GM23248 (cell line): ENCODE data around the gene PPP1CB. TPM values are rescaled to one million over a fixed set of nuclear protein-coding genes. Genes with fewer than 3 reads are reported as not detected.
A peak's percentile ranks its signal among the peaks of the same experiment; 100 is the strongest.

Experiments
- DNase-seq: peaks from one replicate; pipeline ENCODE4 v3.0.0-alpha.2; 2015
- H2AFZ ChIP-seq: fragments of 200-600 bp; sonication (generic); 2 replicates; pipeline ENCODE4 v1.6.1; 2016; ENCODE audit warnings: antibody characterized with exemption
- H3F3A ChIP-seq: fragments of 200-600 bp; sonication (generic); 2 replicates; pipeline ENCODE4 v1.6.1; 2016; ENCODE audit warnings: mild to moderate bottlenecking, antibody characterized with exemption, mixed run types; ENCODE audit not compliant: insufficient read depth
- H3K27ac ChIP-seq: fragments of 200-600 bp; sonication (generic); 2 replicates; pipeline ENCODE4 v1.5.1; 2016; ENCODE audit warnings: mild to moderate bottlenecking
- H3K27me3 ChIP-seq: fragments of 200-600 bp; sonication (generic); replicated peaks from 2 replicates; pipeline ENCODE4 v1.6.1; 2016; ENCODE audit warnings: mild to moderate bottlenecking; ENCODE audit not compliant: insufficient read depth
- H3K36me3 ChIP-seq: fragments of 200-600 bp; sonication (generic); 2 replicates; pipeline ENCODE4 v1.6.1; 2016; ENCODE audit warnings: low read depth, mild to moderate bottlenecking
- H3K4me1 ChIP-seq: fragments of 200-600 bp; sonication (generic); 2 replicates; pipeline ENCODE4 v1.6.1; 2016; ENCODE audit warnings: mild to moderate bottlenecking; ENCODE audit not compliant: insufficient read depth
- H3K4me2 ChIP-seq: fragments of 200-600 bp; sonication (generic); one replicate; pipeline ENCODE4 v1.6.1; 2016; ENCODE audit warnings: mild to moderate bottlenecking; ENCODE audit not compliant: unreplicated experiment
- H3K4me3 ChIP-seq: fragments of 200-600 bp; sonication (generic); 2 replicates; pipeline ENCODE4 v1.5.1; 2016; ENCODE audit warnings: mild to moderate bottlenecking
- H3K79me2 ChIP-seq: fragments of 200-600 bp; sonication (generic); 2 replicates; pipeline ENCODE4 v1.6.1; 2016; ENCODE audit warnings: mild to moderate bottlenecking; ENCODE audit not compliant: insufficient read depth
- H3K9ac ChIP-seq: fragments of 200-600 bp; sonication (generic); 2 replicates; pipeline ENCODE4 v1.6.1; 2016; ENCODE audit warnings: mild to moderate bottlenecking
- H3K9me2 ChIP-seq: fragments of 200-600 bp; sonication (generic); 2 replicates; pipeline ENCODE4 v1.6.1; 2016; ENCODE audit warnings: mixed run types, mild to moderate bottlenecking, moderate library complexity; ENCODE audit not compliant: insufficient read depth
- H3K9me3 ChIP-seq: fragments of 200-600 bp; sonication (generic); one replicate; pipeline ENCODE4 v1.6.1; 2017; ENCODE audit warnings: low read depth
- H4K20me1 ChIP-seq: fragments of 200-600 bp; sonication (generic); 2 replicates; pipeline ENCODE4 v1.6.0; 2016; ENCODE audit not compliant: insufficient read depth
- EZH2 ChIP-seq: fragments of 200-600 bp; sonication (generic); IDR thresholded peaks from 2 replicates; pipeline ENCODE4 v1.6.1; 2018; ENCODE audit warnings: antibody characterized with exemption, mild to moderate bottlenecking; ENCODE audit not compliant: insufficient read depth, poor library complexity, severe bottlenecking
- EZH2phosphoT487 ChIP-seq: fragments of 200-600 bp; sonication (generic); IDR thresholded peaks from 2 replicates; pipeline ENCODE4 v1.6.1; 2018; ENCODE audit warnings: antibody characterized with exemption, moderate library complexity, mild to moderate bottlenecking, low read depth; ENCODE audit not compliant: insufficient read depth
- WGBS, 2 experiments: methylation state at CpG; one replicate each; pipeline ENCODE4 v1.1.6; 2015 to 2017; ENCODE audit warnings: low lambda C conversion rate in 2 of 2, low coverage in 1 of 2; ENCODE audit errors: missing lambda C conversion rate in 2 of 2; 5-methylcytosine and 5-hydroxymethylcytosine counted together
- in situ Hi-C: fragments of 300-500 bp; cut with MboI; formaldehyde crosslinking; loops from 2 replicates; pipeline ENCODE4 v1.15.0; 2020
- polyA plus RNA-seq: library from polyadenylated mRNA; unstranded; fragments of >200 nt; fragmentation: Nextera tagmentation; extraction: Ambion mirVana; gene quantifications from 2 replicates; pipeline ENCODE4 v1.2.1, GENCODE V29; 2016
- total RNA-seq: library from RNA; depleted of rRNA; stranded (reverse); fragments of >200 nt; shearing (Covaris generic); gene quantifications from 2 replicates; pipeline ENCODE4 v1.2.3, GENCODE V29; 2014

Gene PPP1CB
- total and polyA plus RNA-seq, 2 experiments from 2014 or later, result 122 to 127 TPM

- Histone ChIP-seq H3K9me3 (no peaks in the 10 kb centered on the region), H3K36me3 (no peaks in the 10 kb centered on the region), H3K27me3 (no peaks in the 10 kb centered on the region), H3K9me2 (no peaks in the 10 kb centered on the region), H2AFZ (peak overlapping the region; percentile 6; the same call in 1 of the 2 replicates), H4K20me1 (no peaks in the 10 kb centered on the region), H3F3A (peaks cover 28% of the 10 kb centered on the region), H3K4me1 (peaks cover 31% of the 10 kb centered on the region), H3K27ac (peak overlapping the region; percentile 24), H3K4me3 (no peak overlapping the region), H3K79me2 (no peaks in the 10 kb centered on the region), H3K4me2 (no peak overlapping the region), H3K9ac (no peak overlapping the region)
- in situ Hi-C loops, result no loop called here
- DNase-seq, result peak; percentile 80
- WGBS, 2 experiments, result 85 to 92% methylated on average over 8 of the region's 8 CpGs
- no peak for TF ChIP-seq EZH2
- TF ChIP-seq EZH2phosphoT487, result no peak
Observed at GRCh38 chr2:28713577-28714298, 37.9 kb upstream of the PPP1CB start.

DNA sequence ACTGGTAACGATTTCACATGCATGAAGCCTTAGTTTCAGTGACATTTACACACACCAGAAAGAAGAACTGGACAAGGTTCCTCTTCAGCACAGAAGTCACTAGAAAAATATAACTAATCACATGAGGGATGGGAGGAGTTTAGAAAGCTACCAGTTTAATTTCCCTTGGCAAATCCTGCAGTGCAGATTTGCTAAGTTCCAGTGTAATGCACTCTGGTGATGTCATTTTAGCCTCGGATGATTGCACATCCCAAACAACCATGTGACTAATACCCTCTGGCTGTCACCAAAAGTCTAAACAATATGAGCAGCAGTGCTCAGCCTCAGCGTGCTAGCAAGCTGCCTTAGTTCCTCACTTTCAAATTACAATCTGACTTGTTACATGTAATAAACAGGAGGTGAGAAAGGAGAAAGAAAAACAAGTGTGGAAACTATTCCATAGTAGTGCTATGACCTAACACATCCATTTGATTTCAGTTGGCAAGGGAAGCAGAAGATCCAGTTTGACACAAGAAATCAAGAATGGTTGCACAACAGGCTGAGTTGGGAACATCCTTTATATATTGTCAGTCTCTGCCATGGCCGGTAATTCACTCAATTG, 35.3 kb upstream of the PPP1CB start:
- peak overlapping the region; percentile 17 for H3K4me3 ChIP-seq
- peaks cover 31% of the 10 kb centered on the region for H3K4me1 ChIP-seq
- TF ChIP-seq EZH2phosphoT487, result no peak
- no peak for TF ChIP-seq EZH2
- peak overlapping the region; percentile 64; the same call in 1 of the 2 replicates for H2AFZ ChIP-seq
- peak; percentile 95 for DNase-seq
- no peaks in the 10 kb centered on the region for H3K36me3 ChIP-seq
- no peaks in the 10 kb centered on the region for H4K20me1 ChIP-seq
- H3K9me2 ChIP-seq, result no peaks in the 10 kb centered on the region
- H3K4me2 ChIP-seq, result peak overlapping the region; percentile 56
- H3K9me3 ChIP-seq, result no peaks in the 10 kb centered on the region
- peaks cover 28% of the 10 kb centered on the region for H3F3A ChIP-seq
- H3K27me3 ChIP-seq, result no peaks in the 10 kb centered on the region
- peak overlapping the region; percentile 12 for H3K9ac ChIP-seq
- in situ Hi-C loops, result no loop called here
- whole genome bisulfite sequencing, 2 experiments, result 1 to 2% methylated on average over 4 of the region's 4 CpGs
- H3K79me2 ChIP-seq, result no peaks in the 10 kb centered on the region
- peak overlapping the region; percentile 48 for H3K27ac ChIP-seq

DNA sequence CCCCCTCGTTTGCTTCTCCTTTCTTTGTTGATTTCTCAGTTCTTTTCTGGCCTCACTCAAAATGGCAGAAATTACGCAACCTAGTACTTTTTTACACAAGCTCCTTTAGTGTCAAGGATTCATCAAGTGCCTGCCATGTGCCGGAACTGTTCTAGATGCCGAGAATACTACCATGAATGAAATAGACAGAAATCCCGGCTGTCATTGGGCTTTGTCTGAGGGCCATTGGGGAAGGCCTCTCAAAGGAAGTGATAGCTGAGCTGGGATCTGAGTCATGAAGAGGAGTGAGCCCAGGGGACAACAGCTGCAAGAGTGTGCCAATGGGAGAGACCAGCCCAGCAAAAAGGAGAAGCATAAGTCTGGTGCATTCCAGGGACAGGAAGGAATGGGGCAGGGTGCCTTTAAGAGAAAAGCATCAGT, 34.3 kb upstream of the PPP1CB start:
- Histone ChIP-seq H3K36me3 (no peaks in the 10 kb centered on the region), H3K27me3 (no peaks in the 10 kb centered on the region), H3K4me1 (peaks cover 31% of the 10 kb centered on the region), H4K20me1 (no peaks in the 10 kb centered on the region), H3F3A (peaks cover 28% of the 10 kb centered on the region), H3K79me2 (no peaks in the 10 kb centered on the region), H3K9ac (peak overlapping the region; percentile 12; the same call in 1 of the 2 replicates), H3K4me2 (peak overlapping the region; percentile 56), H3K9me3 (no peaks in the 10 kb centered on the region), H3K4me3 (no peak overlapping the region), H2AFZ (peak overlapping the region; percentile 64), H3K27ac (peak overlapping the region; percentile 48), H3K9me2 (no peaks in the 10 kb centered on the region)
- WGBS, 2 experiments, result 38 to 56% methylated on average over 5 of the region's 5 CpGs
- no peak for TF ChIP-seq EZH2phosphoT487
- no peak for TF ChIP-seq EZH2
- in situ Hi-C loops, result no loop called here
- DNase-seq, result peak; percentile 86

GRCh38 chr2:28720345-28720744, 31.3 kb upstream of the PPP1CB start:
- Histone ChIP-seq H3K27ac (no peak overlapping the region), H3K4me1 (peaks cover 21% of the 10 kb centered on the region), H3F3A (peaks cover 24% of the 10 kb centered on the region), H3K9ac (no peak overlapping the region), H3K9me3 (no peaks in the 10 kb centered on the region), H3K27me3 (no peaks in the 10 kb centered on the region), H3K36me3 (no peaks in the 10 kb centered on the region), H4K20me1 (no peaks in the 10 kb centered on the region), H3K4me2 (no peak overlapping the region), H3K4me3 (no peak overlapping the region), H3K9me2 (no peaks in the 10 kb centered on the region), H2AFZ (no peak overlapping the region), H3K79me2 (no peaks in the 10 kb centered on the region)
- DNase-seq, result no peak
- in situ Hi-C loops, result no loop called here
- no peak for TF ChIP-seq EZH2phosphoT487
- no peak for TF ChIP-seq EZH2
- WGBS, 2 experiments, result 51% methylated on average over 3 of the region's 3 CpGs
